Large intestine (tissue), 12 donors: Measurements from ENCODE around the gene ANKRD17. TPM values are rescaled to one million over a fixed set of nuclear protein-coding genes. Genes with fewer than 3 reads are reported as not detected.
A peak's percentile ranks its signal among the peaks of the same experiment; 100 is the strongest.
"Not testable (repeated sequence)": the region's sequence is repeated elsewhere in the genome, so short reads cannot be mapped to it uniquely, and the experiment has no call there.

Experiments
- DNase-seq, 2 donors: peaks; one replicate each; pipeline versions ENCODE4 v3.0.0 to v3.0.0-alpha.2; 2013
- H3K27ac ChIP-seq: one replicate; pipeline ENCODE4 v1.5.1; 2013; ENCODE audit warnings: low read length
- H3K27me3 ChIP-seq: 2 replicates; pipeline ENCODE4 v1.6.1; 2013; ENCODE audit warnings: low read length; ENCODE audit not compliant: control insufficient read depth, insufficient read depth
- H3K36me3 ChIP-seq: 2 replicates; pipeline ENCODE4 v1.6.1; 2013; ENCODE audit warnings: low read length; ENCODE audit not compliant: control insufficient read depth, insufficient read depth
- H3K4me1 ChIP-seq: one replicate; pipeline ENCODE4 v1.6.1; 2013; ENCODE audit warnings: low read length; ENCODE audit not compliant: control insufficient read depth, insufficient read depth
- H3K4me3 ChIP-seq: one replicate; pipeline ENCODE4 v1.5.1; 2013; ENCODE audit warnings: low read length
- H3K9me3 ChIP-seq: one replicate; pipeline ENCODE4 v1.6.1; 2013; ENCODE audit warnings: mild to moderate bottlenecking, low read depth, low read length, moderate library complexity; ENCODE audit not compliant: control insufficient read depth
- WGBS: methylation state at CpG from one replicate; pipeline ENCODE4 v1.1.5; 2013; ENCODE audit warnings: low lambda C conversion rate; ENCODE audit not compliant: insufficient coverage; 5-methylcytosine and 5-hydroxymethylcytosine counted together
- long read RNA-seq, 11 donors: transcript quantifications; one replicate each; lab custom pipeline, GENCODE V29; 2026
- polyA plus RNA-seq: library from polyadenylated mRNA; unstranded; fragments of 120-200 nt; gene quantifications from one replicate; pipeline ENCODE4 v1.2.1, GENCODE V29; 2013

Gene ANKRD17
- polyA plus RNA-seq: 50.7 TPM
- long read RNA-seq, donor 1: 0 reads
- long read RNA-seq, donor 2, partial matches to known transcripts: 35 of 36 reads
- long read RNA-seq, donor 2, other reads (novel, unspliced or antisense): 0 of 36 reads
- long read RNA-seq, donor 3, partial matches to known transcripts: 37 of 37 reads
- long read RNA-seq, donor 3, other reads (novel, unspliced or antisense): 0 of 37 reads
- long read RNA-seq, donor 4: 0 reads
- long read RNA-seq, donor 5, partial matches to known transcripts: 0 of 1 reads
- long read RNA-seq, donor 5, other reads (novel, unspliced or antisense): 0 of 1 reads
- long read RNA-seq, donor 6, partial matches to known transcripts: 78 of 78 reads
- long read RNA-seq, donor 6, other reads (novel, unspliced or antisense): 0 of 78 reads
- long read RNA-seq, donor 7, partial matches to known transcripts: 5 of 5 reads
- long read RNA-seq, donor 7, other reads (novel, unspliced or antisense): 0 of 5 reads
- long read RNA-seq, donor 8, transcript ANKRD17-205 (2 exons, 852 nt): major isoform, 5 of 40 reads
- long read RNA-seq, donor 8, partial matches to known transcripts: 35 of 40 reads
- long read RNA-seq, donor 8, other reads (novel, unspliced or antisense): 0 of 40 reads
- long read RNA-seq, donor 9, partial matches to known transcripts: 15 of 15 reads
- long read RNA-seq, donor 9, other reads (novel, unspliced or antisense): 0 of 15 reads
- long read RNA-seq, donor 10, partial matches to known transcripts: 26 of 27 reads
- long read RNA-seq, donor 10, other reads (novel, unspliced or antisense): 0 of 27 reads
- long read RNA-seq, donor 11, partial matches to known transcripts: 10 of 10 reads
- long read RNA-seq, donor 11, other reads (novel, unspliced or antisense): 0 of 10 reads

DNA sequence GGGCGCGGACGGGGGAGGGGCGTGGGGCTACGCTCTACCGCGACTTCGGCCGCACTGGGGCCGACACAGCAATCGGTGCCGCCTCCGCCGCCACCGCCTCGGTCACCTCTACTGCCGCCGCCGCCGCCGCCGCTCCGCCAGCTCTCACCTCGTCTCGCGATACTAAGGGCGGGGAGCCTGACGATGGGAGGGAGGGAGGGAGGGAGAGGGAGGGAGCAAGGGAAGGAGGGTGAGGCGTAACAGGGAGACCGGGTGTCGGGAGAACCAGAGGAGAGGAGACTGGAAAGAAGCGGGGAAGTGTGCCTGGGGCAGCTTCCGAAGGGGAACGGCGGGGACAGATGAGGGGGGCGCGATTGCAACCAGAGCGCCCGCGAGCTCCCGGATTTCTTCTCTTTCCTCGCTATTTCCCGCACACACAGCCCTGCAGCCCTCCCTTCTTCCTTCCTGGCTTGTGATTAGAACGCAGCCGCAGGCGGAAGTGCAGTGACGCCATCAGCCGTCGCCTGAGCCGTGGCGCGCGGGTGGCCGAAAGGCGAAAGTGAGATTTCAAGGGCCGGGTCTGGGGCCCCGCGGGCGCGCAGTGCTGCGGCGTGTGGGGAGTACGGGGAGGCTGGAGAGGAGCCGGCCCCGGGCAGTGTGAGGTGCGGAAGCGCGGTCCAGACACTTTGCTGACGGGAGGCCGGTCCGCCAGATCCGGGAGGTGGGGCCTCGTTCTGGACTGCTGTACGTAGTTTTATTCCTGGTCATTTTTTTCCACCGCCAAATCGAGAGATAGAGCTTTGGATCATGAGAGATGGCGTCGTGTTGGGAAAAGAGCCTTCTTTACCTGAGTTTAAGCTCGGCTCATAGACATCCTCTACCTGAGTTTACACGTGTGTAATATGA, at the start of gene ANKRD17:
Gene ANKRD17 (minus strand): TSS at position 113 of the 885 bp plus-strand sequence. CDS start 130 bp downstream, outside the sequence.
- Histone ChIP-seq H3K4me3 (peak within 1 kb of the TSS; percentile 96), H3K4me1 (peaks cover 9% of the 10 kb centered on the region), H3K36me3 (peaks cover 3% of the 10 kb centered on the region), H3K27ac (peak within 1 kb of the TSS; percentile 96), H3K9me3 (no peaks in the 10 kb centered on the region), H3K27me3 (no peaks in the 10 kb centered on the region)
- DNase-seq: peak; percentile 95 to 99
- no CpG with 5 or more reads among the region's 80 CpGs for WGBS

DNA sequence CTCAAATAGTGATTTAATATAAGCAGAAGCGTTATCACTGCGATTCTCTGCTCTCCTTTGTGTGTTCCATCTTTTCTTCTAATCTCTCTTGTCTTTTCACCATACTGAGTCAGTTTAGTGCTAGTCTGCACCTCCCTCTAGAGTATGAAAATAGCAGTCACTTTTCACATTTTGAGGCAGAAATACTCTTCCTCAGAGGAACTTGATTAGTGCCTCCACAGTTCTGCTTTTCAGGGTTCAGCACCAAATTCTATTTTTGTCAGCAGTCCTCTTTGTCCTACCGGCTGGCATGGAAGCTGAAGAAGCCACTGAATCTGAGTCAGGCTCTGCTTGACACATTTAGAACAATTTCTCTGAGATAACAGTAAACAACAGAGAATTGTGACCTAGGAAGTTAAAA, 49.7 kb upstream of the ANKRD17 start:
- Histone ChIP-seq H3K27ac (no peak overlapping the region), H3K36me3 (no peaks in the 10 kb centered on the region), H3K4me3 (no peak overlapping the region), H3K4me1 (no peaks in the 10 kb centered on the region), H3K9me3 (no peaks in the 10 kb centered on the region), H3K27me3 (no peaks in the 10 kb centered on the region)
- peak in 1 of 2 donors; percentile 6 for DNase-seq
- 100% methylated on average over 2 of the region's 3 CpGs for WGBS

- WGBS: 96% methylated on average over 3 of the region's 4 CpGs
- no peaks in the 10 kb centered on the region for H3K27me3 ChIP-seq
- no peak for DNase-seq
- H3K9me3 ChIP-seq: peaks cover 3% of the 10 kb centered on the region
- no peaks in the 10 kb centered on the region for H3K4me1 ChIP-seq
- no peak overlapping the region for H3K4me3 ChIP-seq
- no peaks in the 10 kb centered on the region for H3K36me3 ChIP-seq
- no peak overlapping the region for H3K27ac ChIP-seq
These were observed 45.1 kb upstream of the ANKRD17 start for GRCh38 chr4:73303711-73304110.

- Histone ChIP-seq H3K27me3 (no peaks in the 10 kb centered on the region), H3K4me1 (no peaks in the 10 kb centered on the region), H3K9me3 (peaks cover 7% of the 10 kb centered on the region), H3K36me3 (no peaks in the 10 kb centered on the region), H3K27ac (no peak overlapping the region), H3K4me3 (no peak overlapping the region)
- no peak for DNase-seq
- WGBS: no CpG with 5 or more reads among the region's 25 CpGs
These were observed 41.1 kb upstream of the ANKRD17 start for GRCh38 chr4:73299548-73300280.

DNA sequence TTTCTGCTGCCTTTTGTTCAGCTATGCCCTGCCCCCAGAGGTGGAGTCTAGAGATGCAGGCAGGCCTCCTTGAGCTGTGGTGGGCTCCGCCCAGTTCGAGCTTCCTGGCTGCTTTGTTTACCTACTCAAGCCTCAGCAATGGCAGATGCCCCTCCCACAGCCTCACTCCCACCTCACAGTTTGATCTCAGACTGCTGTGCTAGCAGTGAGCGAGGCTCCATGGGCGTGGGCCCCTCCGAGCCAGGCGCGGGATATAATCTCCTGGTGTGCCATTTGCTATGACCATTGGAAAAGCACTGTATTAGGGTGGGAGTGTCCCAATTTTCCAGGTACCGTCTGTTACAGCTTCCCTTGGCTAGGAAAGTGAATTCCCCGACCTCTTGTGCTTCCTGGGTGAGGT, 34.1 kb upstream of the ANKRD17 start:
- not testable (repeated sequence) for H3K27ac ChIP-seq, DNase-seq, H3K4me1 ChIP-seq, H3K4me3 ChIP-seq, H3K27me3 ChIP-seq, H3K36me3 ChIP-seq
- peaks cover 12% of the 10 kb centered on the region for H3K9me3 ChIP-seq
- WGBS: no CpG with 5 or more reads among the region's 9 CpGs

DNA sequence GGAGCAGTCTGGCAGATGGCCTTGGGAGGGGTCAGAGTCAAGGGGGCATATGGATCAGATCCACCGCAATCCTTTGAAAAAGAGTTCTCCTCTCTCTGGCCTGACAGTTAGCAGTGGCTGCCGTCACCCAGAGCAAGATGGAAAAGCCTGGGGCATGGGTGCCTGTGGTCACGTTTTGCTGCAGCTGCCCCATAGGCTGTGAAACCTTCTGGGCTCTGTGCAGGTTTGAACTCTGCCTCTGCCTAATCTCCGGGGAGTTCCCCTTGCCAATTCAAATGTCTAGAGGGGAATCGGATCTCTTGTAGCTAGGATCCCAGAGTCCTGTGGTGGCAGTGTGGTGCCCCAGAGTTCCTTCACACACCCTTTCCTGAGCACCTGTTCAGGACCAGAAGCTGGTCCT, 23.4 kb upstream of the ANKRD17 start:
- no peak for DNase-seq
- no peaks in the 10 kb centered on the region for H3K27me3 ChIP-seq
- no peaks in the 10 kb centered on the region for H3K36me3 ChIP-seq
- no peaks in the 10 kb centered on the region for H3K9me3 ChIP-seq
- H3K27ac ChIP-seq: no peak overlapping the region
- H3K4me3 ChIP-seq: no peak overlapping the region
- H3K4me1 ChIP-seq: no peaks in the 10 kb centered on the region
- no CpG with 5 or more reads among the region's 5 CpGs for WGBS

- H3K4me1 ChIP-seq: no peaks in the 10 kb centered on the region
- no peak for DNase-seq
- H3K9me3 ChIP-seq: no peaks in the 10 kb centered on the region
- H3K36me3 ChIP-seq: no peaks in the 10 kb centered on the region
- no CpG with 5 or more reads among the region's 2 CpGs for WGBS
- no peaks in the 10 kb centered on the region for H3K27me3 ChIP-seq
- H3K27ac ChIP-seq: no peak overlapping the region
- H3K4me3 ChIP-seq: no peak overlapping the region
These were observed 22.8 kb upstream of the ANKRD17 start for GRCh38 chr4:73281396-73281795.

GRCh38 chr4:73277201-73277600, 18.6 kb upstream of the ANKRD17 start:
- Histone ChIP-seq H3K27ac (no peak overlapping the region), H3K4me1 (peaks cover 10% of the 10 kb centered on the region), H3K9me3 (peaks cover 4% of the 10 kb centered on the region), H3K27me3 (no peaks in the 10 kb centered on the region), H3K4me3 (no peak overlapping the region), H3K36me3 (no peaks in the 10 kb centered on the region)
- no CpG with 5 or more reads among the region's 1 CpG for WGBS
- no peak for DNase-seq

DNA sequence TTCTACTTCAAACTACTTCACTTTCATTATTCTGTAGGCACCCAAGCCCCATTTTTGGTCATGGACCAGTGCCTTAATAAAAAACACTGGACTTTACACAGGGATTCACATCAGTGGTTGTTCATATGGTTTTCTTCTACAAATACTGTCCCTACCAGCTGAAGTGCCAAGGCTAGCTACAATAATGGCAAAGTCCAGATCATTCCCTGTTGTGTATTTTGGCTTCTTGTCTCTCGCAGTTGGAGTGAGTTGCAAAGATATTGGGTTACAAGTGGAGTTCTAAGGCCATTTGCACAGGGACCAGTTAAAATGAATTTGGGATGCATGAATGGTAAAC, 16.7 kb upstream of the ANKRD17 start:
- peak overlapping the region; percentile 65 for H3K27ac ChIP-seq
- no CpG with 5 or more reads among the region's 1 CpG for WGBS

More for the DNA sequence above, 16.7 kb upstream of the ANKRD17 start:
- Histone ChIP-seq H3K36me3 (no peaks in the 10 kb centered on the region), H3K9me3 (peaks cover 5% of the 10 kb centered on the region), H3K4me3 (no peak overlapping the region), H3K4me1 (peaks cover 10% of the 10 kb centered on the region), H3K27me3 (no peaks in the 10 kb centered on the region)
- peak in 1 of 2 donors; percentile 51 for DNase-seq
